Measurements from ENCODE around the gene ZNF133. TPM values are rescaled to one million over a fixed set of nuclear protein-coding genes. Genes with fewer than 3 reads are reported as not detected.

The ZNF133 gene
- total and polyA plus RNA-seq, 10 donors = 8.7 to 16.9 (median 13.7) TPM

DNA sequence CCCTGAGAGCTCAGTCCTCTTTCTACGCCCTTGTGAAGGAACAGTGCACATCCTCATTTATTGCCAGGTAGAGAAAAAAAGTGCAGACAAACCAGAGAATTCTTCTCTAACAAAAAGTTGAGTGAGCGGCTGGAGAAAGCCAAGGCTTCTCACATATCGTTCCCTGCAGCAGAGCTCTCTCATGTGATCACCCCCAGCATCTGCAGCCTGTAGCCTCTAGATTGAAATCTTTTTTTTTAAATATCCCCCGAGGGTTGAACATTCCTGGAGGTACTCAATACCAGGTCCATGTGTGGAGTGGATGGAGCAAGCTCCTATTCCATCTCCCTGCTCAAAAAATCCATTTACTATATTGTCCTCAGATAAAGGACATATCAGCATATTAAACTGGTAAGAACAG lies 22.9 kb upstream of the ZNF133 start:
- H3K9me3 ChIP-seq = no peaks in the 10 kb centered on the region
- intact Hi-C loops (cut with DNase I; ENCODE audit: low total_unique reads) = no loop called here
- no peaks in the 10 kb centered on the region for H3K4me1 ChIP-seq
- no peak overlapping the region for H3K4me3 ChIP-seq
- no peaks in the 10 kb centered on the region for H3K36me3 ChIP-seq
- no peak for DNase-seq
- 48 to 59% (median 57%) methylated on average over 4 of the region's 4 CpGs for WGBS, 5 donors
- H3K27me3 ChIP-seq (replicated peaks in 1 of 7) = peaks cover 0 to 16% (median 0%) of the 10 kb centered on the region in 7 donors
- TF ChIP-seq POLR2A (IDR thresholded peaks at IDR 0.05) = no peak
- TF ChIP-seq, protein P1, sequence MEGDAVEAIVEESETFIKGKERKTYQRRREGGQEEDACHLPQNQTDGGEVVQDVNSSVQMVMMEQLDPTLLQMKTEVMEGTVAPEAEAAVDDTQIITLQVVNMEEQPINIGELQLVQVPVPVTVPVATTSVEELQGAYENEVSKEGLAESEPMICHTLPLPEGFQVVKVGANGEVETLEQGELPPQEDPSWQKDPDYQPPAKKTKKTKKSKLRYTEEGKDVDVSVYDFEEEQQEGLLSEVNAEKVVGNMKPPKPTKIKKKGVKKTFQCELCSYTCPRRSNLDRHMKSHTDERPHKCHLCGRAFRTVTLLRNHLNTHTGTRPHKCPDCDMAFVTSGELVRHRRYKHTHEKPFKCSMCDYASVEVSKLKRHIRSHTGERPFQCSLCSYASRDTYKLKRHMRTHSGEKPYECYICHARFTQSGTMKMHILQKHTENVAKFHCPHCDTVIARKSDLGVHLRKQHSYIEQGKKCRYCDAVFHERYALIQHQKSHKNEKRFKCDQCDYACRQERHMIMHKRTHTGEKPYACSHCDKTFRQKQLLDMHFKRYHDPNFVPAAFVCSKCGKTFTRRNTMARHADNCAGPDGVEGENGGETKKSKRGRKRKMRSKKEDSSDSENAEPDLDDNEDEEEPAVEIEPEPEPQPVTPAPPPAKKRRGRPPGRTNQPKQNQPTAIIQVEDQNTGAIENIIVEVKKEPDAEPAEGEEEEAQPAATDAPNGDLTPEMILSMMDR (IDR thresholded peaks at IDR 0.05 in 8 of 11, conservative IDR thresholded peaks at IDR 0.05 in 3 of 11) = no peak
- TF ChIP-seq POLR2AphosphoS5 (IDR thresholded peaks at IDR 0.05) = no peak
- H3K27ac ChIP-seq = no peak overlapping the region

DNA sequence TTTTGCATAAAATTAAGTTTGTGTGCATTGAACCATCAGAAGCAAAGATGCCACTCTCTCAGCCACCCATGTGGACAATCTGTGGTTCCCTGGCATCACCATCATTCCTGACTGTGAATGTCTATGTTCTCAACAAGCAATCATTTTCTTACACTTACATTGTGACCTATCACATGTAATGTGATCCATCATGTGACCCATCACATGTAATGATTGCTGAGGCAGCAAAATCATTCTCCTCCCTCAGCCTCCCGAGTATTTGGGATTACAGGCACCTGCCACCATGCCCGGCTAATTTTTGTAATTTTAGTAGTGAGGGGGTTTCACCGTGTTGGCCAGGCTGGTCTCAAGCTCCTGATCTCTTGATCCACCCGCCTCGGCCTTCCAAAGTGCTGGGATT lies 22.0 kb upstream of the ZNF133 start:
- H3K4me3 ChIP-seq = no peak overlapping the region
- intact Hi-C loops (cut with DNase I; ENCODE audit: low total_unique reads) = no loop called here
- WGBS, 5 donors = 83 to 94% (median 86%) methylated on average over 5 of the region's 5 CpGs
- TF ChIP-seq POLR2AphosphoS5 (IDR thresholded peaks at IDR 0.05) = no peak
- no peaks in the 10 kb centered on the region for H3K4me1 ChIP-seq
- no peak overlapping the region for H3K27ac ChIP-seq
- no peak for DNase-seq
- H3K36me3 ChIP-seq = no peaks in the 10 kb centered on the region
- H3K9me3 ChIP-seq = no peaks in the 10 kb centered on the region
- H3K27me3 ChIP-seq (replicated peaks in 1 of 7) = peaks cover 0 to 16% (median 0%) of the 10 kb centered on the region in 7 donors

DNA sequence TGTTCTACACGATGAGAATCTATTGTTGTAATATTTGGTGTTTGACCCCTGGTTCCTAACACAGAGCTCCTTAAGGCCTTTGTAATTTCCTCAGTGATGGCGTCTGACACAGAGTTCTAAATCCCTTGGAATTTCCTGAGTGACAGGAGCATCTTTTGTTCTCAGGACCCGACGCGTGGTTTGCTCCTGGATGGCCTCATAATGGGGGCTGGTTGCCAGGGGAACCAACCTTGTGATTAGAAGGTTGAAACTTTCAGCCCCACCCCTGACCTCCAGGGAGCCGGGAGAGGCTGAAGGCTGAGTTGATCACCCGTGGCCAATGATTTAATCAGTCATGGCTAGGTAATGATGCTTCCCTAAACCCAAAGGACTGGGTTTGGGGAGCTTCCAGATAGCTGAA lies 20.5 kb upstream of the ZNF133 start:
- 25 to 41% (median 37%) methylated on average over 7 of the region's 7 CpGs for WGBS, 5 donors
- Histone ChIP-seq H3K4me1 (no peaks in the 10 kb centered on the region), H3K9me3 (no peaks in the 10 kb centered on the region), H3K27me3 (replicated peaks in 1 of 7) (peaks cover 0 to 27% (median 0%) of the 10 kb centered on the region in 7 donors), H3K27ac (no peak overlapping the region), H3K36me3 (no peaks in the 10 kb centered on the region), H3K4me3 (no peak overlapping the region)
- DNase-seq = no peak
- intact Hi-C loops (cut with DNase I; ENCODE audit: low total_unique reads) = no loop called here
- no peak for TF ChIP-seq POLR2AphosphoS5 (IDR thresholded peaks at IDR 0.05)
- TF ChIP-seq, protein P1 (IDR thresholded peaks at IDR 0.05 in 8 of 11, conservative IDR thresholded peaks at IDR 0.05 in 3 of 11) = no peak
- no peak for TF ChIP-seq POLR2A (IDR thresholded peaks at IDR 0.05)

DNA sequence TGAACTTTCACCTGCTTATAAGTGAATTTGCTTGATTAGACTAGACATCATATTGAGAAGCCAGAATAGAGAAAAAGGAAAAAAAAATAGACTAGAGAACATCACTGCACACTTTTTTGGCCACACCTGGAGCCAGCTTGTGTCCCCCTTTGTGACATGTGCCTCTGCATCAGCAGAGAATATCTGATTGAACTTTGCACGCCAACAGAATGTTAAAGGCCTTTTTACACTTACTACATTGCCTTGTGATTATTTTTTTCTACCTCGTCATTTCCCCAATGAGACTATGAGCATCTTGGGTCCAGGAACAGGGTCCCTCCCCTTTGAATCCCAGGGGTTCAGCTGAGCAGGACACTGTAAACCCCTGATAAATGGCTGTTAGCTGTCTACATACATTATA lies 17.2 kb upstream of the ZNF133 start:
- peaks cover 0 to 44% (median 0%) of the 10 kb centered on the region in 7 donors for H3K27me3 ChIP-seq (replicated peaks in 1 of 7)
- H3K4me1 ChIP-seq = no peaks in the 10 kb centered on the region
- DNase-seq = no peak
- no peaks in the 10 kb centered on the region for H3K36me3 ChIP-seq
- no peak overlapping the region for H3K27ac ChIP-seq
- no peaks in the 10 kb centered on the region for H3K9me3 ChIP-seq
- no peak for TF ChIP-seq POLR2AphosphoS5 (IDR thresholded peaks at IDR 0.05)
- TF ChIP-seq POLR2A (IDR thresholded peaks at IDR 0.05) = no peak
- TF ChIP-seq, protein P1 (IDR thresholded peaks at IDR 0.05 in 8 of 11, conservative IDR thresholded peaks at IDR 0.05 in 3 of 11) = no peak
- intact Hi-C loops (cut with DNase I; ENCODE audit: low total_unique reads) = loop anchor here (10.0 kb wide), 1 partner anchor 766 kb away; no protein-coding TSS in a partner anchor
- WGBS, 5 donors = 80 to 91% (median 85%) methylated on average over 2 of the region's 2 CpGs
- no peak overlapping the region for H3K4me3 ChIP-seq

DNA sequence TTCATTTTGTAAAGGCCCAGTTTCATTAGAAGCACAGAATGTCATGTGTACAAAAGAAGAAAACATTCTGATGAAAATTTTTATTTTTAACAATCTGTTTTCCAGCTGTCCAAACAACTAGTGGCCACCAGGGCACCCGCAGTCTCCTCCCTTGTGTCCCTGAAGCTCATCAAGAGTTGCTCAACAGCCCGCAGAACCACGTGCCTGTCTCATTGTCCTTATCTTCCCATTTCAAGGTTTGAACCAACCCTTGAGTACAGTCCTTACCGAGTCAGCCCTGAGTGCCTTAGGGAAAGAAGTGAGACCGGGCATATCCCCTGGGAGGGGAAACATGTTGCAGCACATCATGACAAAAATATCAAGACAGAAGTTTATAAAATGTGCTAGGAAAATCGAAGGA lies 15.9 kb upstream of the ZNF133 start:
- WGBS, 5 donors = 55 to 81% (median 62%) methylated on average over 6 of the region's 6 CpGs
- intact Hi-C loops (cut with DNase I; ENCODE audit: low total_unique reads) = loop anchor here (10.0 kb wide), 1 partner anchor 768 kb away; no protein-coding TSS in a partner anchor
- TF ChIP-seq POLR2AphosphoS5 (IDR thresholded peaks at IDR 0.05) (no peak), POLR2A (IDR thresholded peaks at IDR 0.05) (no peak)
- TF ChIP-seq, protein P1 (IDR thresholded peaks at IDR 0.05 in 8 of 11, conservative IDR thresholded peaks at IDR 0.05 in 3 of 11) = no peak

More for the DNA sequence above, 15.9 kb upstream of the ZNF133 start:
- Histone ChIP-seq H3K27ac (no peak overlapping the region), H3K4me3 (no peak overlapping the region), H3K27me3 (replicated peaks in 1 of 7) (peaks cover 0 to 55% (median 0%) of the 10 kb centered on the region in 7 donors), H3K36me3 (no peaks in the 10 kb centered on the region), H3K9me3 (no peaks in the 10 kb centered on the region), H3K4me1 (peaks cover 0 to 5% (median 2%) of the 10 kb centered on the region in 6 donors)
- DNase-seq = no peak

All from spleen (tissue), 11 donors.